ENCODE results near the gene TARS1.

DNA sequence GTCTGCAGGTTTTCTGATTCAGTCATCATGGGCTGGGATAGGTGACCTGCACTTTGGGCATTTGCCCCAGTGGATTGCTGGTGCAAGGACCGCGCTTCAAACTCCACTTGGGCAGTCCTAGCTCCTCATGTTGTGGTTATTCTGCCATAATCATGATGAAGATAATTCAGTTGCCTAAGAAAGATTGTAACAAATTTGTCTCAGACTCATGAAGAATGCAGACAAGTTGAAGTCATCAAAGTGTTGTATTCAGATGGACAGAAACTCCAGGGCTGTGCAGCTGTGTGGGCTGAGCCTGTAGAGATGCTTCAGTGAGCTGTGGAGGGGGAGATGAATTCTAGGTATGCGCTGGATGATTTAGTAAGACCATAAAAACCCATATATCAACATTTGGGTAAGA, 38.5 kb downstream of the TARS1 start:
- TF ChIP-seq GATA2 (IDR thresholded peaks at IDR 0.05; ENCODE audit: low read depth, low read length) (no peak), GATA3 (IDR thresholded peaks at IDR 0.05; ENCODE audit: low read depth, low read length) (no peak)
